OCI-LY7 (cell line): ENCODE data around the gene AUTS2. TPM values are rescaled to one million over a fixed set of nuclear protein-coding genes. Genes with fewer than 3 reads are reported as not detected.

Experiments
- BruUV-seq: library from RNA; stranded (reverse); fragments of 400-500 nt; replicated peaks from 2 replicates; lab custom pipeline; 2021; lab: Mats Ljungman, UMichigan
- CTCF ChIA-PET: fragments of 300-600 bp; sonication (Branson Sonifier 250); formaldehyde crosslinking; loops from one replicate; lab custom pipeline; 2022; ENCODE audit warnings: antibody characterized with exemption; ENCODE audit not compliant: unreplicated experiment; lab: Charles Lee
- POLR2A ChIA-PET: fragments of 300-600 bp; sonication (Branson Sonifier 250); formaldehyde crosslinking; loops from one replicate; lab custom pipeline; 2022; ENCODE audit warnings: antibody characterized with exemption; lab: Charles Lee
- DNase-seq: peaks from one replicate; pipeline ENCODE4 v3.0.0-alpha.2; 2015; ENCODE audit warnings: low spot score
- H2AFZ ChIP-seq: fragments of 200-600 bp; sonication (generic), shearing (Covaris generic); 2 replicates; pipeline ENCODE4 v1.6.1; 2014; ENCODE audit warnings: mild to moderate bottlenecking, antibody characterized with exemption, low read length, moderate library complexity
- H3K27ac ChIP-seq: fragments of 200-600 bp; sonication (generic); 2 replicates; pipeline ENCODE4 v1.5.1; 2014; ENCODE audit warnings: mixed run types, low read depth, mild to moderate bottlenecking, moderate library complexity, low read length, inconsistent platforms; ENCODE audit not compliant: poor library complexity, severe bottlenecking
- H3K36me3 ChIP-seq: fragments of 200-600 bp; sonication (generic); 2 replicates; pipeline ENCODE4 v1.6.1; 2014; ENCODE audit warnings: mild to moderate bottlenecking, antibody characterized with exemption, low read length, moderate library complexity, mixed read lengths; ENCODE audit not compliant: insufficient read depth
- H3K4me1 ChIP-seq: fragments of 200-600 bp; sonication (generic); 2 replicates; pipeline ENCODE4 v1.5.1; 2014; ENCODE audit warnings: mild to moderate bottlenecking, low read length; ENCODE audit not compliant: insufficient read depth, poor library complexity, severe bottlenecking
- H3K4me2 ChIP-seq: fragments of 200-600 bp; sonication (generic); 2 replicates; pipeline ENCODE4 v1.6.1; 2014; ENCODE audit warnings: mild to moderate bottlenecking, low read length
- H3K4me3 ChIP-seq: fragments of 200-600 bp; sonication (generic); 2 replicates; pipeline ENCODE4 v1.5.1; 2014; ENCODE audit warnings: mild to moderate bottlenecking, low read depth, low read length; ENCODE audit not compliant: poor library complexity, severe bottlenecking
- H3K79me2 ChIP-seq: fragments of 200-600 bp; sonication (generic); 2 replicates; pipeline ENCODE4 v1.6.1; 2016; ENCODE audit warnings: low read depth, mild to moderate bottlenecking, low read length, moderate library complexity, mixed read lengths; ENCODE audit not compliant: insufficient read depth
- H3K9me2 ChIP-seq: fragments of 200-600 bp; sonication (generic); 2 replicates; pipeline ENCODE4 v1.6.1; 2016; ENCODE audit warnings: mild to moderate bottlenecking, low read length, mixed read lengths; ENCODE audit not compliant: insufficient read depth
- H3K9me3 ChIP-seq: fragments of 200-600 bp; sonication (generic); 2 replicates; pipeline ENCODE4 v1.6.1; 2014; ENCODE audit warnings: mild to moderate bottlenecking, mixed run types, low read length, mixed read lengths
- H4K20me1 ChIP-seq: fragments of 200-600 bp; sonication (generic); 2 replicates; pipeline ENCODE4 v1.6.1; 2014; ENCODE audit warnings: mild to moderate bottlenecking, antibody characterized with exemption, low read length, moderate library complexity, mixed read lengths; ENCODE audit not compliant: insufficient read depth
- CTCF ChIP-seq: fragments of 200-600 bp; sonication (generic); conservative IDR thresholded peaks from 2 replicates; pipeline ENCODE4 v1.5.1; 2014; ENCODE audit warnings: mild to moderate bottlenecking, antibody characterized with exemption, low read length, moderate library complexity, mixed read lengths
- EZH2phosphoT487 ChIP-seq: fragments of 200-600 bp; sonication (generic); IDR thresholded peaks from 2 replicates; pipeline ENCODE4 v1.6.1; 2018; ENCODE audit warnings: low read depth, borderline replicate concordance, mild to moderate bottlenecking, mixed run types, antibody characterized with exemption, low read length, moderate library complexity, mixed read lengths
- intact Hi-C: fragments of 100-400 bp; cut with micrococcal nuclease; formaldehyde crosslinking; loops from one replicate; pipeline ENCODE4 v1.10.0; 2022; ENCODE audit not compliant: unreplicated experiment
- total RNA-seq, 2 experiments: library from RNA; depleted of rRNA in 1 of 2; stranded (reverse); fragments of >200 nt in 1 of 2; shearing (Covaris generic) in 1 of 2; gene quantifications; 2 replicates each; pipeline ENCODE4 v1.2.3, GENCODE V29; 2014 to 2022

AUTS2 gene
- total RNA-seq, 2 experiments from 2014 or later, result 37.9 to 78.5 TPM

- CTCF ChIA-PET, result no interaction called here
- H2AFZ ChIP-seq, result no peak overlapping the region
- no TSS peak for BruUV-seq
Measured at GRCh38 chr7:69608878-69609277, 10.6 kb downstream of the AUTS2 start.

GRCh38 chr7:69609541-69610373 is 11.5 kb downstream of the AUTS2 start:
- ChIA-PET CTCF (no interaction called here), POLR2A (interaction anchor here (0.6 to 1.4 kb wide), 4 partner anchors 10 to 277 kb away, joined by 3 to 8 read pairs (median 4); no protein-coding TSS in a partner anchor)
- H3K4me2 ChIP-seq, result peak overlapping the region; percentile 59
- intact Hi-C loops, result no loop called here
- peaks cover 57% of the 10 kb centered on the region for H3K4me1 ChIP-seq
- H3K4me3 ChIP-seq, result peak overlapping the region; percentile 19
- no peak for DNase-seq
- H3K36me3 ChIP-seq, result no peaks in the 10 kb centered on the region
- no peak overlapping the region for H3K27ac ChIP-seq
- no peaks in the 10 kb centered on the region; the same call in 1 of the 2 replicates for H3K9me2 ChIP-seq
- BruUV-seq, result no TSS peak
- H4K20me1 ChIP-seq, result peaks cover 60% of the 10 kb centered on the region
- no peaks in the 10 kb centered on the region for H3K9me3 ChIP-seq
- TF ChIP-seq EZH2phosphoT487, result no peak
- TF ChIP-seq CTCF, result 0 out of 2 replicates have a peak, but pooled peaks have one; percentile 30
- no peak overlapping the region for H2AFZ ChIP-seq
- H3K79me2 ChIP-seq, result peaks cover 99% of the 10 kb centered on the region

More at GRCh38 chr7:69608878-69609277, 10.6 kb downstream of the AUTS2 start:
- Histone ChIP-seq H3K4me2 (peak overlapping the region; percentile 16; the same call in 1 of the 2 replicates), H3K4me1 (peaks cover 63% of the 10 kb centered on the region), H3K9me3 (no peaks in the 10 kb centered on the region), H4K20me1 (peaks cover 67% of the 10 kb centered on the region), H3K36me3 (no peaks in the 10 kb centered on the region), H3K4me3 (no peak overlapping the region), H3K79me2 (peaks cover 100% of the 10 kb centered on the region), H3K9me2 (no peaks in the 10 kb centered on the region; the same call in 1 of the 2 replicates), H3K27ac (no peak overlapping the region)
- TF ChIP-seq CTCF (no peak), EZH2phosphoT487 (no peak)
- POLR2A ChIA-PET, result no interaction called here
- DNase-seq, result no peak
- intact Hi-C loops, result no loop called here
